Measurements from ENCODE around the gene SFSWAP. TPM values are rescaled to one million over a fixed set of nuclear protein-coding genes. Genes with fewer than 3 reads are reported as not detected.

SFSWAP gene
- total and polyA plus RNA-seq, 7 donors: 10.8 to 42.9 (median 27.8) TPM

GRCh38 chr12:131754184-131754583, 43.3 kb downstream of the SFSWAP start:
- H3K9me3 ChIP-seq: no peaks in the 10 kb centered on the region
- H3K27me3 ChIP-seq: no peaks in the 10 kb centered on the region
- 96 to 97% methylated on average over 17 of the region's 17 CpGs for WGBS, 2 donors
- intact Hi-C loops (cut with DNase I): no loop called here
- H3K27ac ChIP-seq: no peak overlapping the region
- DNase-seq: no peak
- H3K4me1 ChIP-seq: no peaks in the 10 kb centered on the region
- H3K36me3 ChIP-seq: peaks cover 42 to 89% (median 65%) of the 10 kb centered on the region in 4 donors
- H3K4me3 ChIP-seq: no peak overlapping the region
- TF ChIP-seq POLR2AphosphoS5 (IDR thresholded peaks at IDR 0.05) (no peak), CTCF (IDR thresholded peaks at IDR 0.05) (no peak), POLR2A (IDR thresholded peaks at IDR 0.05) (no peak), EP300 (IDR thresholded peaks at IDR 0.05) (no peak)

- no peak overlapping the region for H3K27ac ChIP-seq
- H3K36me3 ChIP-seq: peaks cover 42 to 86% (median 61%) of the 10 kb centered on the region in 4 donors
- H3K4me3 ChIP-seq: no peak overlapping the region
- H3K4me1 ChIP-seq: no peaks in the 10 kb centered on the region
- intact Hi-C loops (cut with DNase I): no loop called here
- WGBS, 2 donors: 90 to 92% methylated on average over 16 of the region's 16 CpGs
- no peaks in the 10 kb centered on the region for H3K27me3 ChIP-seq
- TF ChIP-seq EP300 (IDR thresholded peaks at IDR 0.05) (no peak), CTCF (IDR thresholded peaks at IDR 0.05) (peak in 1 of 4 experiments; percentile 8)
- no peak for DNase-seq
- no peaks in the 10 kb centered on the region for H3K9me3 ChIP-seq
Observed at GRCh38 chr12:131755305-131756113, 44.6 kb downstream of the SFSWAP start.

GRCh38 chr12:131756441-131756840, 45.6 kb downstream of the SFSWAP start:
- no peak for TF ChIP-seq CTCF (IDR thresholded peaks at IDR 0.05)
- TF ChIP-seq EP300 (IDR thresholded peaks at IDR 0.05): no peak
- no peak for TF ChIP-seq POLR2A (IDR thresholded peaks at IDR 0.05)
- no peak for TF ChIP-seq POLR2AphosphoS5 (IDR thresholded peaks at IDR 0.05)
- intact Hi-C loops (cut with DNase I): no loop called here
- H3K9me3 ChIP-seq: no peaks in the 10 kb centered on the region
- H3K27me3 ChIP-seq: no peaks in the 10 kb centered on the region
- no peak overlapping the region for H3K27ac ChIP-seq
- H3K4me3 ChIP-seq: no peak overlapping the region
- H3K4me1 ChIP-seq: no peaks in the 10 kb centered on the region
- WGBS, 2 donors: 97% methylated on average over 18 of the region's 18 CpGs
- peaks cover 42 to 87% (median 62%) of the 10 kb centered on the region in 4 donors for H3K36me3 ChIP-seq
- no peak for DNase-seq

- TF ChIP-seq CTCF (IDR thresholded peaks at IDR 0.05) (no peak), EP300 (IDR thresholded peaks at IDR 0.05) (no peak), POLR2AphosphoS5 (IDR thresholded peaks at IDR 0.05) (no peak), POLR2A (IDR thresholded peaks at IDR 0.05) (no peak)
- no peaks in the 10 kb centered on the region for H3K27me3 ChIP-seq
- WGBS, 2 donors: 95 to 96% methylated on average over 17 of the region's 17 CpGs
- intact Hi-C loops (cut with DNase I): no loop called here
- no peaks in the 10 kb centered on the region for H3K9me3 ChIP-seq
- no peak overlapping the region for H3K4me3 ChIP-seq
- no peaks in the 10 kb centered on the region for H3K4me1 ChIP-seq
- H3K36me3 ChIP-seq: peaks cover 42 to 91% (median 64%) of the 10 kb centered on the region in 4 donors
- no peak overlapping the region for H3K27ac ChIP-seq
- DNase-seq: no peak
Observed at GRCh38 chr12:131757111-131757510, 46.2 kb downstream of the SFSWAP start.

Measured in sigmoid colon (tissue), 7 donors.